K562 (cell line): ENCODE data around the gene H2AZ2. TPM values are rescaled to one million over a fixed set of nuclear protein-coding genes. Genes with fewer than 3 reads are reported as not detected.

ENCODE experiments used
- AFF1 ChIP-seq, 2 experiments: fragments of 450-650 bp; IDR thresholded peaks; 2 replicates each; pipeline ENCODE4 v1.6.1; 2018; ENCODE audit warnings: mild to moderate bottlenecking in 2 of 2, low read depth in 1 of 2; ENCODE audit not compliant: partially characterized antibody in 2 of 2
- ARID4B ChIP-seq: sonication (generic); formaldehyde crosslinking; IDR thresholded peaks from 2 replicates; pipeline ENCODE4 v1.8.0; 2022; ENCODE audit warnings: mild to moderate bottlenecking, missing genetic modification reagents
- BCLAF1 ChIP-seq, 2 experiments: fragments of 450-650 bp in 1 of 2; IDR thresholded peaks; 2 replicates each; pipeline ENCODE4 v1.6.1; 2011 to 2017; ENCODE audit warnings: low read depth in 2 of 2, antibody characterized with exemption in 1 of 2, borderline replicate concordance in 1 of 2, low read length in 1 of 2, mild to moderate bottlenecking in 1 of 2, mixed read lengths in 1 of 2; ENCODE audit not compliant: control insufficient read depth in 1 of 2
- BMI1 ChIP-seq: fragments of 150-350 bp; IDR thresholded peaks from 2 replicates; pipeline ENCODE4 v1.6.1; 2014; ENCODE audit warnings: low read length
- HEY1 ChIP-seq: fragments of 250-450 bp; sonication (Bioruptor Pico); IDR thresholded peaks from 2 replicates; pipeline ENCODE4 v1.5.0; 2020; ENCODE audit warnings: mild to moderate bottlenecking, moderate library complexity, borderline replicate concordance
- KLF1 ChIP-seq: fragments of 450-650 bp; IDR thresholded peaks from 2 replicates; pipeline ENCODE4 v1.6.1; 2016; ENCODE audit warnings: missing genetic modification characterization, missing compliant biosample characterization
- MCM2 ChIP-seq: fragments of 450-650 bp; IDR thresholded peaks from 2 replicates; pipeline ENCODE4 v1.6.1; 2017; ENCODE audit warnings: low read depth, mild to moderate bottlenecking
- NELFE ChIP-seq: IDR thresholded peaks from 2 replicates; pipeline ENCODE4 v1.6.1; 2011; ENCODE audit warnings: mild to moderate bottlenecking; ENCODE audit not compliant: insufficient read depth, insufficient read length
- NR4A1 ChIP-seq, 2 experiments: fragments of 250-450 bp in 1 of 2; fragments of 450-650 bp in 1 of 2; sonication (Bioruptor Pico) in 1 of 2; IDR thresholded peaks; 2 replicates each; pipeline versions ENCODE4 v1.4.0 to v1.6.1; 2016 to 2020; ENCODE audit warnings: mild to moderate bottlenecking in 2 of 2, missing compliant biosample characterization in 1 of 2, missing genetic modification characterization in 1 of 2, moderate library complexity in 1 of 2
- PYGO2 ChIP-seq: fragments of 450-650 bp; IDR thresholded peaks from 2 replicates; pipeline ENCODE4 v1.6.1; 2016; ENCODE audit warnings: mild to moderate bottlenecking, missing genetic modification characterization, moderate library complexity, missing compliant biosample characterization
- RHOXF2B ChIP-seq: fragments of 250-450 bp; sonication (Bioruptor Pico); conservative IDR thresholded peaks from 2 replicates; pipeline ENCODE4 v1.5.1; 2021
- SPI1 ChIP-seq: IDR thresholded peaks from 2 replicates; pipeline ENCODE4 v1.6.1; 2011; ENCODE audit warnings: low read depth, low read length, control low read depth, borderline replicate concordance
- ZNF140 ChIP-seq: fragments of 250-450 bp; sonication (Bioruptor Pico); IDR thresholded peaks from 2 replicates; pipeline ENCODE4 v1.8.0; 2021; ENCODE audit warnings: moderate library complexity, mild to moderate bottlenecking, inconsistent platforms
- ZNF146 ChIP-seq: IDR thresholded peaks from one replicate; pipeline ENCODE4 v1.6.1; 2018; ENCODE audit warnings: missing compliant biosample characterization; ENCODE audit not compliant: unreplicated experiment
- ZNF583 ChIP-seq: fragments of 250-450 bp; sonication (Bioruptor Pico); IDR thresholded peaks from 2 replicates; pipeline ENCODE4 v1.4.0; 2020
- polyA plus RNA-seq, 8 experiments: library from polyadenylated mRNA; depleted of rRNA in 4 of 8; stranded (reverse) in 5 of 8; unstranded in 3 of 8; fragments of >200 nt; fragmentation: Nextera tagmentation in 2 of 8; fragmentation: Illumina TruSeq in 1 of 8; extraction: Ambion mirVana in 2 of 8; extraction: Trizol in 1 of 8; gene quantifications; 2 replicates each; pipeline versions ENCODE4 v1.2.1 to v1.2.3, GENCODE V29; 2011 to 2014; ENCODE audit warnings: inconsistent platforms in 1 of 8, missing spikeins in 1 of 8
- total RNA-seq, 7 experiments: library from RNA; depleted of rRNA in 6 of 7; stranded (reverse); fragments of >200 nt in 6 of 7; fragmentation: Illumina TruSeq in 2 of 7; extraction: Trizol in 2 of 7; gene quantifications; 2 replicates each; pipeline versions ENCODE4 v1.2.1 to v1.2.3, GENCODE V29; 2011 to 2021; ENCODE audit warnings: low replicate concordance in 1 of 7

H2AZ2 gene
- total and polyA plus RNA-seq, 9 of the 15 experiments (the other 6 are each of a cell fraction or from before 2014, with no cell fraction given): 105 to 382 (median 286) TPM

GRCh38 chr7:44847509-44847919 is 373 bp downstream of the H2AZ2 start (continued):
- TF ChIP-seq NR4A1 (CRISPR knock-in tag; IDR thresholded peaks at IDR 0.05): no peak
- 0 out of 2 replicates have a peak, but pooled peaks have one; percentile 39 for TF ChIP-seq NR4A1 (tag; IDR thresholded peaks at IDR 0.05)
- TF ChIP-seq KLF1 (tag): no peak; the same call in 1 of the 2 replicates
- TF ChIP-seq ZNF140: no peak
- peak in 1 of 2 experiments; percentile 72 for TF ChIP-seq AFF1 (IDR thresholded peaks at IDR 0.05; ENCODE audit: low read depth in 1 of 2, partially characterized antibody in 2 of 2)
- TF ChIP-seq ZNF146 (CRISPR knock-in tag): no peak
- no peak for TF ChIP-seq NELFE
- TF ChIP-seq ARID4B (CRISPR knock-in tag): peak; percentile 73
- TF ChIP-seq ZNF583 (CRISPR knock-in tag): 0 out of 2 replicates have a peak, but pooled peaks have one; percentile 33
- no peak for TF ChIP-seq PYGO2 (tag)
- no peak for TF ChIP-seq RHOXF2B (CRISPR knock-in tag)
- no peak for TF ChIP-seq SPI1
- TF ChIP-seq BMI1: no peak
- TF ChIP-seq HEY1 (CRISPR knock-in tag): no peak
- peak in 1 of 2 experiments; percentile 48; a peak in 1 of 4 replicates for TF ChIP-seq BCLAF1 (IDR thresholded peaks at IDR 0.05; ENCODE audit: borderline replicate concordance in 1 of 2, control insufficient read depth in 1 of 2, low read depth in 2 of 2, low read length in 1 of 2)
- no peak for TF ChIP-seq MCM2
